ENCODE results near the gene EPHB1. TPM values are rescaled to one million over a fixed set of nuclear protein-coding genes. Genes with fewer than 3 reads are reported as not detected.

The EPHB1 gene
- total RNA-seq, 2 experiments from 2014 or later, result 0.32 TPM; not detected in 1

DNA sequence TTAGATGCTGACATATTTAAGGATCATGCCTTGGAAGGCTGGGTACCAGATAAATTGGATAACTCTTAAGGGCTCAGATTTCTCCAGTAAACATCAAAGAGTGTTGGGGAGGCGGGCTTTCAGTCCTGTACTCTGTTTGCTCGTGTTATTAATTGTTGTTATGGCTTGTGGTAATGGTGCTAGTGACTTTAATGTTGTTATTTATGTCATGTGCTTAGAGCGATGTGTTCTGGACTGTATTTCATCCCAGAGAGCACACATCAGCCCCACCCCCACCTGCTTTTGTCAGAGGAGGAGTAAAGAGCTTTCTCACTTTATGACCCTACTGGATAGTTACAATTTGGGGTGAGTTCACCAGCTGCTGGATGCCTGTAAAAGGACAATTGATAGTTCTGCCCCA, 386.3 kb downstream of the EPHB1 start:
- Mint-ChIP-seq H3K27ac (no peak overlapping the region), H3K27me3 (ENCODE audit: low read depth) (peaks cover 11% of the 10 kb centered on the region), H3K4me3 (no peak overlapping the region), H3K9me3 (peaks cover 1% of the 10 kb centered on the region), H3K4me1 (ENCODE audit: low read depth) (no peaks in the 10 kb centered on the region), H3K36me3 (ENCODE audit: low read depth) (no peaks in the 10 kb centered on the region)
- CTCF ChIA-PET, result no interaction called here
- intact Hi-C loops (cut with micrococcal nuclease), result no loop called here
- no peak for DNase-seq

DNA sequence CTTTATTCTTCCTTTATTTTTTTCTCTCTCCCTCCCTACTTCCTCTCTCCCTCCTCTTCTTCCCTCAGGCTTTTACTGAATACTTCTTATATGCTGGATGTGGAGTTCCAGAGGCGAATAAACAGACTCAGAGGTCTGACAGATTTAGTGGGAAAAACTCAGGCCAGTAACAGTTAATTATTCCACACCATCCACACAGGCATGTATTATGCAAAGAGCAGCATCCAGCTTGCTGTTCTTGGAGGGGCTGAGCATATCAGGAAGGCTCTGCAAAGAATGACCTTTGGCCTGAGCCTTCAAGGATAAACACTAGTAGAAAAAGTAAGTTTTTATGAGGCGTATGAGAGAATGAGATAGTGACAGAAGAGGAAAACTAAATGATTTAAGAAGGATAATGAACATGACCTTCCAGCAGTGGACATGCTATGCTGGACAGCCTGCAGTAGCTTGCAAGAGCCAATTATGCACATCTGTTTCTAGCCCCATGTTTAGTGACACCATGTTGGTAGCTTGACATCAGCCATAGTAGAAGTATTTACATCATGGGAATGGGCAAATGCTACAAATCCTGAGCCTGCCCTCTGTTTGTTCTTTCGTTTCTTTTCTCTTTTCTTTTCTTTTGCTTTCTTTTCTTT, 387.4 kb downstream of the EPHB1 start:
- Mint-ChIP-seq H3K4me1 (ENCODE audit: low read depth) (no peaks in the 10 kb centered on the region), H3K36me3 (ENCODE audit: low read depth) (no peaks in the 10 kb centered on the region), H3K27me3 (ENCODE audit: low read depth) (peaks cover 11% of the 10 kb centered on the region), H3K9me3 (peaks cover 1% of the 10 kb centered on the region), H3K27ac (no peak overlapping the region), H3K4me3 (no peak overlapping the region)
- no peak for DNase-seq
- intact Hi-C loops (cut with micrococcal nuclease), result no loop called here
- CTCF ChIA-PET, result no interaction called here

DNA sequence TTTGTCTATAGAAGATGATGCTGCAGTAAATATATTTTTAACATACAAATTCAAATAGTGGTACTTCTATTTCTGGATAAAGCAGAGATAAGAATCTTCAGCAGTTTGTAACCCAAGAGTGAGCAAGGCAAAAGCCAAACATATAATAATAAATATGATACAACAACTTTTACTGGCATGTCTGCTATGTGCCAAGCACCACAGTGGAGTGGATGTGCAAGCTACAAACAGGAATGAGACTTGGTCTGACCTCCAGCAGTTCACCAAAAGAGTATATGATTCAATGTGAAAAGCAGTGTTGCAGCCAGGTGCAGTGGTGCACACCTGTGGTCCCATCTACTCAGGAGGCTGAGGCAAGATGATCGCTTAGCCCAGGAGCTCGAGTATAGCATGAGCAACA, 395.6 kb downstream of the EPHB1 start:
- intact Hi-C loops (cut with micrococcal nuclease), result no loop called here
- Mint-ChIP-seq H3K9me3 (no peaks in the 10 kb centered on the region), H3K4me3 (no peak overlapping the region), H3K4me1 (ENCODE audit: low read depth) (no peaks in the 10 kb centered on the region), H3K27ac (no peak overlapping the region), H3K27me3 (ENCODE audit: low read depth) (no peaks in the 10 kb centered on the region), H3K36me3 (ENCODE audit: low read depth) (no peaks in the 10 kb centered on the region)
- DNase-seq, result no peak
- CTCF ChIA-PET, result no interaction called here

DNA sequence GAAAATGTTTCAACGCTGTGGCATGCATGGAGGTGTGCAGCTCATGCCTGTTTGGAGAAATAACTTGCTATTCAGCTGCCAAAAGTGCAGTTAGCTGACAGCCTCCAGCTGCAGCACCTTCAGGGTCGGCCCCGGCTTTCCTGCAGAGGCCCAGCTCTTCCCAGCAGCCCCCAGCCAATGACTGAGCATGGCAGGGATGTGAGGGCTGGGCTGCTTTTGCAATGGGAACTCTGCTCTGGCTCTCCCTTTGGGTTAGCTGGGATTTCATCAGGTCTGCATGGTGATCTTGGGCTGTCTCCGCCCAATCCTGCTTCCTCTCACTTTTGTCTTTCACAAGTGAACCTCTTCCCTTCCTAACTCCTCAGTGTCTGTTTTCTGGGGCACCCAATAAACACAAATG, 396.6 kb downstream of the EPHB1 start:
- Mint-ChIP-seq H3K9me3 (no peaks in the 10 kb centered on the region), H3K27me3 (ENCODE audit: low read depth) (no peaks in the 10 kb centered on the region), H3K36me3 (ENCODE audit: low read depth) (no peaks in the 10 kb centered on the region), H3K4me1 (ENCODE audit: low read depth) (no peaks in the 10 kb centered on the region), H3K27ac (no peak overlapping the region), H3K4me3 (no peak overlapping the region)
- no peak for DNase-seq
- intact Hi-C loops (cut with micrococcal nuclease), result no loop called here
- CTCF ChIA-PET, result no interaction called here

DNA sequence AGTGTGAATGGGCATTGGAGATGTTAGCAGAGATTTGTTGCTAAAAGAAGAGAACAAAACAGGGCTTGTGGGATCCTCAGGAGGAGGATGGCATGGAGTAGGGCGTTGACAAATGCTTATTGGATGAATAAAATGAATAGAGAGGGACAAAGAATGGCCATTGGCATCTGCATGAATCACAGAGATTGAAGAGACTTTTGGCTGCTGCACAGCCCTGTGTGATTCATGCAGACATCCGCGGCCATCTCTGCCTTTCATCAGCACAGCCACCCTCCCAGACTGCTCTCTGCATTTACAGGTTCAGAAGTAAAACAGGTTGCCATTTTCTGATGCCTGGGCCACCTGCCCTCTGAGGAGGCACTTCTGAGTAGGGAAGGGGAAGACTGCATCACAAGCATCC, 397.9 kb downstream of the EPHB1 start:
- no peak overlapping the region for H3K4me3 Mint-ChIP-seq
- H3K27me3 Mint-ChIP-seq (ENCODE audit: low read depth), result no peaks in the 10 kb centered on the region
- no peaks in the 10 kb centered on the region for H3K36me3 Mint-ChIP-seq (ENCODE audit: low read depth)
- no peaks in the 10 kb centered on the region for H3K9me3 Mint-ChIP-seq
- CTCF ChIA-PET, result no interaction called here
- H3K27ac Mint-ChIP-seq, result no peak overlapping the region
- DNase-seq, result no peak
- no peaks in the 10 kb centered on the region for H3K4me1 Mint-ChIP-seq (ENCODE audit: low read depth)
- intact Hi-C loops (cut with micrococcal nuclease), result no loop called here

DNA sequence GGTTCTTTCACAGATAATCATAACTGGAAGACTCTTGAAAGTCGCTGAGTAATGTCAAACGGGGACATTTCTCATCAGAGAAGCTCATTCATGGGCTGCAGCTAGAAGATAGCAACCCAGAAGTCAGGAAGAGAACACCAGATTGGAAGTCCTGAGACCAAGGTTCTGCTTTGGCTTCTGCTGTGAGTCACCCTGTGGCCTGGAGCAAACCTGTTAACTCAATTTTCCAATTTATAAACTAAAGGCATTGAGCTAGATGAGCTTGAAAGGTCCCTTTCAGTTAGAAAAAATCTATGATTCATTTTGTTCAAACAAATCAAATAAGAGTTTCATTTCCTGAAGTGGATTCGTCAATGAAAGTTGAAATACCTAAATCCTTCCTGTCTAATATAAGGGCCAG, 402.2 kb downstream of the EPHB1 start:
- Mint-ChIP-seq H3K4me1 (ENCODE audit: low read depth) (no peaks in the 10 kb centered on the region), H3K4me3 (no peak overlapping the region), H3K9me3 (no peaks in the 10 kb centered on the region), H3K27me3 (ENCODE audit: low read depth) (no peaks in the 10 kb centered on the region), H3K36me3 (ENCODE audit: low read depth) (no peaks in the 10 kb centered on the region), H3K27ac (no peak overlapping the region)
- intact Hi-C loops (cut with micrococcal nuclease), result no loop called here
- CTCF ChIA-PET, result no interaction called here
- no peak for DNase-seq

DNA sequence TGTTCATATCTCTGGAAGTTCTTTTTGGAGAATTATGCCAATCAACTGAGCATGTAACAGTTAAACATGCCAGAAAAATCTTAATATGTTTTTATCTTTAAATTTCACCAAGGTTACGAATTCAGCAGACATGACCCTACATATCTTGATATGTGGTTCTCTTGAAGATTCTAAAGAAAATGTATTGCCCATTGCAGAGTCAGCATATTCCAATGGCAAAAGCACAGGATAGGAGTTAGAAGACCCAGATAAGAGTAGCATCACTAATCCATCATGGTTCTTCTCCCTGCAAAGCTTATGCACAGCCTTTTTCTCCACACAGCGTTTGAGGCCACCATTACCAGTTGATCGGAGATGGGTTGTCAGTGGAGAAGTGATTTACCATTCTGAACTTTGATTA, 402.8 kb downstream of the EPHB1 start:
- Mint-ChIP-seq H3K4me1 (ENCODE audit: low read depth) (no peaks in the 10 kb centered on the region), H3K9me3 (no peaks in the 10 kb centered on the region), H3K27me3 (ENCODE audit: low read depth) (no peaks in the 10 kb centered on the region), H3K4me3 (no peak overlapping the region), H3K36me3 (ENCODE audit: low read depth) (no peaks in the 10 kb centered on the region), H3K27ac (no peak overlapping the region)
- no peak for DNase-seq
- intact Hi-C loops (cut with micrococcal nuclease), result no loop called here
- CTCF ChIA-PET, result no interaction called here

DNA sequence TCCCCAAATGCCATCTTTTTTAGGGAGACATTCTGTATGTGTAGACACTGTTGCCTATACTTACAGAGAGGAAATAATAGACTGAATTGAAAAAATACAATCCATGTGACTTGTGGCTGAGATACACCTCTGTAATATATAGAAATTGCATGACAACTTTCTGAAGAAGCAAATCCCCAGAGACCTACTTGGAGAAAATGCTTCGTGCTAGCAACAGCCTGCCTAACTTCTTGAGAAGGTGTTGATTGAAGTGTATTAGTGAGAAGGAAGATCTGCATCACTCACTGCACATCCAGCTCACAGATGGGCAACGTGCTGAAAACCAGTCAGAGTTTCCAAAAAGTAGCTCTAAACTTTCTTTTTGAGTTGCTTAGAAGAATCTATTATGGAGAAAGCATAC, 404.1 kb downstream of the EPHB1 start:
- intact Hi-C loops (cut with micrococcal nuclease), result no loop called here
- H3K27ac Mint-ChIP-seq, result no peak overlapping the region
- H3K27me3 Mint-ChIP-seq (ENCODE audit: low read depth), result no peaks in the 10 kb centered on the region
- H3K4me1 Mint-ChIP-seq (ENCODE audit: low read depth), result no peaks in the 10 kb centered on the region
- DNase-seq, result no peak
- CTCF ChIA-PET, result no interaction called here
- no peaks in the 10 kb centered on the region for H3K36me3 Mint-ChIP-seq (ENCODE audit: low read depth)
- no peaks in the 10 kb centered on the region for H3K9me3 Mint-ChIP-seq
- no peak overlapping the region for H3K4me3 Mint-ChIP-seq

DNA sequence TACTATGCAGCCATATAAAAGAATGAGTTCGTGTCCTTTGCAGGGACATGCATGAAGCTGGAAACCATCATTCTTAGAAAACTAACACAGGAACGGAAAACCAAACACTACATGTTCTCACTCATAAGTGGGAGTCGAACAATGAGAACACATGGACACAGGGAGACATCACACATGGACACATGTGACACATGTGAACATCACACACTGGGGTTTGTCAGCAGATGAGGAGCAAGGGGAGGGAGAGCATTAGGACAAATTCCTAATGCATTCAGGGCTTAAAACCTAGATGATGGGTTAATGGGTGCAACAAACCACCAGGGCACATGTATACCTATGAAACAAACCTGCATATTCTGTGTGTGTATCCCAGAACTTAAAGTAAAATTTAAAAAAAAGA, 408.0 kb downstream of the EPHB1 start:
- H3K36me3 Mint-ChIP-seq (ENCODE audit: low read depth), result no peaks in the 10 kb centered on the region
- peaks cover 1% of the 10 kb centered on the region for H3K9me3 Mint-ChIP-seq
- peaks cover 2% of the 10 kb centered on the region for H3K27me3 Mint-ChIP-seq (ENCODE audit: low read depth)
- CTCF ChIA-PET, result no interaction called here
- no peak for DNase-seq
- intact Hi-C loops (cut with micrococcal nuclease), result no loop called here
- H3K4me1 Mint-ChIP-seq (ENCODE audit: low read depth), result no peaks in the 10 kb centered on the region
- H3K4me3 Mint-ChIP-seq, result no peak overlapping the region
- H3K27ac Mint-ChIP-seq, result no peak overlapping the region

DNA sequence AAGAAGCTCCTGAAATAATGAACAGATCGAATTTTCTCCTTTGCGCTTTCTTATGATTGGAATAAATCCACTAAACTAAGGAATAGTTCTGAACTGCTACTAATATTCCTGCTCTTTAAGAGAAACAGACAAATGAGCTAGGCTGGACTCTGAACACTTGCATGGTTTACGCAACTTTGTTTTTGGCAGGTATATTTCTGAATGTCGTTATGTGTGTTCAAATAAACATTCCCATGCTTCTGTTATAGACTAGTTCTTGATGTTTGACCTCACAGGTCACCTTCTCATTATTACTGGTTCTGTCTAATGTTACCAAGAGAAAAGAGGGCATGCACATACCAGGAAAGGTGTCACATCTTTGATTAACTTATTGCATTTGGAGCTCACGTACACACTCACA, 418.2 kb downstream of the EPHB1 start:
- Mint-ChIP-seq H3K27me3 (ENCODE audit: low read depth) (no peaks in the 10 kb centered on the region), H3K4me3 (no peak overlapping the region), H3K9me3 (no peaks in the 10 kb centered on the region), H3K27ac (no peak overlapping the region), H3K4me1 (ENCODE audit: low read depth) (no peaks in the 10 kb centered on the region), H3K36me3 (ENCODE audit: low read depth) (no peaks in the 10 kb centered on the region)
- CTCF ChIA-PET, result no interaction called here
- DNase-seq, result no peak
- intact Hi-C loops (cut with micrococcal nuclease), result no loop called here

DNA sequence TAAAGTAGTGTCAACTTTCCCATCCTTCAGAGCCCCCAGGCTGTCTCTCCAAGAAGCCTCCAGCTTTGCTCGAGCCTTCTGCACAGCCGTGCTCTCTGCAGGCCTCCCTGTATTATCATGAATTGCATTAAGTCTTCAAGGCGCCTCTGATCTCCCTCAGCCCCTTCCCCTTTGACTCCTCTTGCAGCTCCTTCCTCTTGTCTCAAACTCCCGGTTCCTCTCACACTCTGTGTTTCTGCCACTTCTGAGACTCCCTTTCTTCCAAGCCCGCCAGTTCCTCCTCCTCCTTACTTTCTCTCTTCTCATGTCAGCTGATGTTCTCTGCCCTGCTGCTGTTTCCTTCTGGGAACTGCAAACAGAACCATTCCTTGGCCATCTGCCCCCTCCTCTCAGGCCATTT, 418.8 kb downstream of the EPHB1 start:
- intact Hi-C loops (cut with micrococcal nuclease), result no loop called here
- Mint-ChIP-seq H3K27me3 (ENCODE audit: low read depth) (no peaks in the 10 kb centered on the region), H3K4me3 (no peak overlapping the region), H3K27ac (no peak overlapping the region), H3K4me1 (ENCODE audit: low read depth) (no peaks in the 10 kb centered on the region), H3K9me3 (no peaks in the 10 kb centered on the region), H3K36me3 (ENCODE audit: low read depth) (no peaks in the 10 kb centered on the region)
- DNase-seq, result no peak
- CTCF ChIA-PET, result no interaction called here

DNA sequence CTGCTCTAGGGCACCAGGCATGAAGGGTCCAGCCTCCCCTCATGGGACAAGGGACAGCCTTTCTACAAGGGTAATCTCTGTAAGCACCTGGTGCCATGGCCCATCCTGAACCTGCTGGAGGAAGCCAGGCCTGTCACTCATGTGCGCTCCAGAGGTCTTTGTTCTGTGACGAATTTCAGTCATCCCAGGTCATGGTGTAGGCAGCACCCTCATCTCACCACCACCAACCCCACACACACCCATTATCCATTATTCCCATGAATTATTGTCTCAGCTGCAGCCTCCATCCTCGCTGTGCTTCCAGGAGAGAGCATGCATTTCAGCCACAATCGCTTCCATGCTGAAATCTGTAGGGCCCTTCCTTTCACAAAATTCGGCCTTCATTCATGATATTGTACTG, 419.3 kb downstream of the EPHB1 start:
- no peak for DNase-seq
- H3K4me3 Mint-ChIP-seq, result no peak overlapping the region
- no peaks in the 10 kb centered on the region for H3K4me1 Mint-ChIP-seq (ENCODE audit: low read depth)
- H3K9me3 Mint-ChIP-seq, result no peaks in the 10 kb centered on the region
- no peaks in the 10 kb centered on the region for H3K27me3 Mint-ChIP-seq (ENCODE audit: low read depth)
- H3K27ac Mint-ChIP-seq, result no peak overlapping the region
- intact Hi-C loops (cut with micrococcal nuclease), result no loop called here
- no peaks in the 10 kb centered on the region for H3K36me3 Mint-ChIP-seq (ENCODE audit: low read depth)
- CTCF ChIA-PET, result no interaction called here

DNA sequence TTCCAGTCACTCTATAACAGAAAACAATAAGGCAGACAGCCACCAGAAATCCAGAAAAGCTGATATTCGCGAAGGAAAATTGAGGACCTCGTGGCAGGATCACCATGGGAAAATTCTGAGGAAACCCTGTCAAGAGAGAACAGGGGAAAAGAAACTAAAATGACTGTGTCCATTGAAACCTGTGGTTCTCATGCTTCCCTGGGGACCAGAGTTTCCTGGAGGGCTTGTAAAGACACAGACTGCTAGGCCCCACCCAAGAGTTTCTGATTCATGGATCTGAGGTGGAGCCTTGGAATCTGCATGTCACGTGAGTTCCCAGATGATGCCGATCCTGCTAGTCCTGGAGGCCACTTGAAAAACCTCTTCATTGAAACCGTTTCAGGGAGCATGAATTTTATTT, 420.5 kb downstream of the EPHB1 start:
- H3K27me3 Mint-ChIP-seq (ENCODE audit: low read depth), result no peaks in the 10 kb centered on the region
- H3K4me1 Mint-ChIP-seq (ENCODE audit: low read depth), result no peaks in the 10 kb centered on the region
- H3K36me3 Mint-ChIP-seq (ENCODE audit: low read depth), result no peaks in the 10 kb centered on the region
- H3K9me3 Mint-ChIP-seq, result no peaks in the 10 kb centered on the region
- intact Hi-C loops (cut with micrococcal nuclease), result no loop called here
- no peak for DNase-seq
- no peak overlapping the region for H3K27ac Mint-ChIP-seq
- CTCF ChIA-PET, result no interaction called here
- no peak overlapping the region for H3K4me3 Mint-ChIP-seq

DNA sequence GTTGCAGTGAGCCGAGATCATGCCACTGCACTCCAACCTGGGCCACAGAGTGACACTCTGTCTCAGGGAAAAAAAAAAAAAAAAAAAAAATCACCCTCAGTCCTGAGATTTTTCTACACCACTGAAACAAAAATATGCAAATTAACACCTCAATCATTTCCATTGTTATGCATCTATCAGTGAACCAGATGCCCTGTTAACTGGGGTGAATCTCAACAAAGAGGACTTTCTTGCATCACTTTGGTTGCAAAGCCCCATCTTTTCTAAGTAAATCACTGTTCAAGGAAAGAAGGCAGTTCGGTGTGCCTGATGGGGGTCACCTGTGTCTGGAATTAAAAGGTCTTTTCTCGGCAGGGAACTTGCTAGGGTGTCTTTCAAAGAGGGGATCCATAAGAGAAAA, 421.6 kb downstream of the EPHB1 start:
- intact Hi-C loops (cut with micrococcal nuclease), result no loop called here
- no peak for DNase-seq
- Mint-ChIP-seq H3K36me3 (ENCODE audit: low read depth) (no peaks in the 10 kb centered on the region), H3K4me3 (no peak overlapping the region), H3K9me3 (no peaks in the 10 kb centered on the region), H3K27me3 (ENCODE audit: low read depth) (no peaks in the 10 kb centered on the region), H3K27ac (no peak overlapping the region), H3K4me1 (ENCODE audit: low read depth) (no peaks in the 10 kb centered on the region)
- CTCF ChIA-PET, result no interaction called here

All from activated naive CD4-positive, alpha-beta T cell treated with anti-CD3 and anti-CD28 coated beads for 36 hours (primary cell).